B cell (primary cell): ENCODE results near the gene PLA2G4F.

ENCODE experiments used
- EZH2 ChIP-seq: IDR thresholded peaks from 2 replicates; pipeline ENCODE4 v1.6.1; 2012; ENCODE audit warnings: borderline replicate concordance, low read depth, mild to moderate bottlenecking, moderate library complexity, low read length; ENCODE audit not compliant: insufficient read depth, poor library complexity, severe bottlenecking
- TF ChIP-seq, protein P1 (sequence below): fragments of 200-600 bp; IDR thresholded peaks from one replicate; pipeline ENCODE4 v1.8.0; 2022; ENCODE audit warnings: antibody characterized with exemption, mild to moderate bottlenecking

- TF ChIP-seq, protein P1, sequence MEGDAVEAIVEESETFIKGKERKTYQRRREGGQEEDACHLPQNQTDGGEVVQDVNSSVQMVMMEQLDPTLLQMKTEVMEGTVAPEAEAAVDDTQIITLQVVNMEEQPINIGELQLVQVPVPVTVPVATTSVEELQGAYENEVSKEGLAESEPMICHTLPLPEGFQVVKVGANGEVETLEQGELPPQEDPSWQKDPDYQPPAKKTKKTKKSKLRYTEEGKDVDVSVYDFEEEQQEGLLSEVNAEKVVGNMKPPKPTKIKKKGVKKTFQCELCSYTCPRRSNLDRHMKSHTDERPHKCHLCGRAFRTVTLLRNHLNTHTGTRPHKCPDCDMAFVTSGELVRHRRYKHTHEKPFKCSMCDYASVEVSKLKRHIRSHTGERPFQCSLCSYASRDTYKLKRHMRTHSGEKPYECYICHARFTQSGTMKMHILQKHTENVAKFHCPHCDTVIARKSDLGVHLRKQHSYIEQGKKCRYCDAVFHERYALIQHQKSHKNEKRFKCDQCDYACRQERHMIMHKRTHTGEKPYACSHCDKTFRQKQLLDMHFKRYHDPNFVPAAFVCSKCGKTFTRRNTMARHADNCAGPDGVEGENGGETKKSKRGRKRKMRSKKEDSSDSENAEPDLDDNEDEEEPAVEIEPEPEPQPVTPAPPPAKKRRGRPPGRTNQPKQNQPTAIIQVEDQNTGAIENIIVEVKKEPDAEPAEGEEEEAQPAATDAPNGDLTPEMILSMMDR = no peak
- TF ChIP-seq EZH2 = no peak
Observed at GRCh38 chr15:42135351-42135750, 21.1 kb downstream of the PLA2G4F start.
